WERI-Rb-1 (cell line): ENCODE results near the gene SYCE1.
"Not testable (repeated sequence)": the region's sequence is repeated elsewhere in the genome, so short reads cannot be mapped to it uniquely, and the experiment has no call there.

Experiments
- DNase-seq: peaks from one replicate; pipeline ENCODE4 v3.0.0-alpha.2; 2020
- H3K27ac ChIP-seq: fragments of 250-450 bp; sonication (Bioruptor Pico); 2 replicates; pipeline ENCODE4 v1.5.1; 2020; ENCODE audit warnings: mild to moderate bottlenecking, moderate library complexity
- H3K27me3 ChIP-seq: fragments of 250-450 bp; sonication (Bioruptor Pico); 2 replicates; pipeline ENCODE4 v1.5.1; 2021; ENCODE audit warnings: mild to moderate bottlenecking, low read depth, moderate library complexity; ENCODE audit not compliant: insufficient read depth, severe bottlenecking
- H3K36me3 ChIP-seq: fragments of 250-450 bp; sonication (Bioruptor Pico); 2 replicates; pipeline ENCODE4 v1.5.1; 2020; ENCODE audit warnings: mild to moderate bottlenecking, moderate library complexity
- H3K4me3 ChIP-seq: 2 replicates; pipeline ENCODE4 v1.5.1; 2011; ENCODE audit warnings: low read depth, mild to moderate bottlenecking, control low read depth, low read length
- H3K9me3 ChIP-seq: fragments of 250-450 bp; sonication (Bioruptor Pico); 2 replicates; pipeline ENCODE4 v1.5.1; 2021; ENCODE audit warnings: mild to moderate bottlenecking, moderate library complexity; ENCODE audit not compliant: severe bottlenecking
- CTCF ChIP-seq: IDR thresholded peaks from 2 replicates; pipeline ENCODE4 v1.5.1; 2011; ENCODE audit warnings: low read depth, mild to moderate bottlenecking, control low read depth, inconsistent platforms, low read length

Gene SYCE1

GRCh38 chr10:133600657-133601056, 35.3 kb upstream of the SYCE1 start:
- no peak overlapping the region for H3K4me3 ChIP-seq
- no peak for TF ChIP-seq CTCF
- H3K36me3 ChIP-seq = no peaks in the 10 kb centered on the region

GRCh38 chr10:133599869-133600268, 34.5 kb upstream of the SYCE1 start:
- H3K27ac ChIP-seq, H3K4me3 ChIP-seq, DNase-seq, H3K36me3 ChIP-seq, H3K27me3 ChIP-seq, H3K9me3 ChIP-seq: not testable (repeated sequence)

More at GRCh38 chr10:133600657-133601056, 35.3 kb upstream of the SYCE1 start:
- DNase-seq = no peak
- no peak overlapping the region for H3K27ac ChIP-seq
- H3K27me3 ChIP-seq = no peaks in the 10 kb centered on the region
- peaks cover 6% of the 10 kb centered on the region for H3K9me3 ChIP-seq

GRCh38 chr10:133592716-133593115, 27.3 kb upstream of the SYCE1 start:
- Histone ChIP-seq H3K9me3 (no peaks in the 10 kb centered on the region), H3K4me3 (no peak overlapping the region), H3K36me3 (no peaks in the 10 kb centered on the region), H3K27me3 (no peaks in the 10 kb centered on the region), H3K27ac (no peak overlapping the region)
- DNase-seq = no peak
- TF ChIP-seq CTCF = no peak

GRCh38 chr10:133590970-133591359, 25.6 kb upstream of the SYCE1 start:
- H3K36me3 ChIP-seq = no peaks in the 10 kb centered on the region
- no peak overlapping the region for H3K4me3 ChIP-seq
- TF ChIP-seq CTCF = no peak
- H3K9me3 ChIP-seq = no peaks in the 10 kb centered on the region
- no peak for DNase-seq
- H3K27ac ChIP-seq = no peak overlapping the region
- no peaks in the 10 kb centered on the region for H3K27me3 ChIP-seq

- Histone ChIP-seq H3K4me3 (no peak overlapping the region), H3K9me3 (no peaks in the 10 kb centered on the region), H3K27me3 (no peaks in the 10 kb centered on the region), H3K36me3 (no peaks in the 10 kb centered on the region), H3K27ac (no peak overlapping the region)
- TF ChIP-seq CTCF = no peak
- no peak for DNase-seq
Measured at GRCh38 chr10:133590226-133590969, 25.0 kb upstream of the SYCE1 start.

GRCh38 chr10:133577037-133577436, 11.7 kb upstream of the SYCE1 start:
- DNase-seq, H3K36me3 ChIP-seq, H3K27me3 ChIP-seq, H3K27ac ChIP-seq, H3K4me3 ChIP-seq: not testable (repeated sequence)
- peaks cover 23% of the 10 kb centered on the region for H3K9me3 ChIP-seq

GRCh38 chr10:133573460-133573859, 8.1 kb upstream of the SYCE1 start:
- H3K9me3 ChIP-seq = peaks cover 13% of the 10 kb centered on the region
- not testable (repeated sequence) for H3K27ac ChIP-seq, DNase-seq, H3K36me3 ChIP-seq, H3K27me3 ChIP-seq, H3K4me3 ChIP-seq

- not testable (repeated sequence) for H3K27ac ChIP-seq, H3K27me3 ChIP-seq, H3K4me3 ChIP-seq, DNase-seq, H3K36me3 ChIP-seq
- peaks cover 13% of the 10 kb centered on the region for H3K9me3 ChIP-seq
Measured at GRCh38 chr10:133572055-133572454, 6.7 kb upstream of the SYCE1 start.

GRCh38 chr10:133569801-133570200, 4.4 kb upstream of the SYCE1 start:
- H3K27me3 ChIP-seq, H3K4me3 ChIP-seq, DNase-seq, H3K27ac ChIP-seq, H3K36me3 ChIP-seq: not testable (repeated sequence)
- peaks cover 13% of the 10 kb centered on the region for H3K9me3 ChIP-seq

- H3K27me3 ChIP-seq, H3K36me3 ChIP-seq, DNase-seq, H3K27ac ChIP-seq: not testable (repeated sequence)
- peaks cover 12% of the 10 kb centered on the region for H3K9me3 ChIP-seq
- peak overlapping the region; percentile 14; the same call in 1 of the 2 replicates for H3K4me3 ChIP-seq
Measured at GRCh38 chr10:133568831-133569527, 3.6 kb upstream of the SYCE1 start.
